ENCODE measurements around the gene SLC12A4.
A peak's percentile ranks its signal among the peaks of the same experiment; 100 is the strongest.

Gene SLC12A4

GRCh38 chr16:67963292-67963661 is 5.2 kb downstream of the SLC12A4 start:
- no peak for DNase-seq (ENCODE audit: low spot score)

GRCh38 chr16:67962135-67962534 is 6.3 kb downstream of the SLC12A4 start:
- DNase-seq (ENCODE audit: low spot score): no peak

- no peak for DNase-seq (ENCODE audit: low spot score)
These were observed 6.9 kb downstream of the SLC12A4 start for GRCh38 chr16:67961551-67961957.

- DNase-seq (ENCODE audit: low spot score): no peak
These were observed 8.7 kb downstream of the SLC12A4 start for GRCh38 chr16:67959536-67960329.

GRCh38 chr16:67957622-67958021 is 10.8 kb downstream of the SLC12A4 start:
- DNase-seq (ENCODE audit: low spot score): no peak

- no peak for DNase-seq (ENCODE audit: low spot score)
These were observed 13.8 kb downstream of the SLC12A4 start for GRCh38 chr16:67954421-67955196.

- no peak for DNase-seq (ENCODE audit: low spot score)
These were observed 14.6 kb downstream of the SLC12A4 start for GRCh38 chr16:67953641-67954375.

GRCh38 chr16:67951485-67951884 is 17.0 kb downstream of the SLC12A4 start:
- DNase-seq (ENCODE audit: low spot score): no peak

GRCh38 chr16:67950335-67950843 is 18.0 kb downstream of the SLC12A4 start:
- no peak for DNase-seq (ENCODE audit: low spot score)

GRCh38 chr16:67949645-67950044 is 18.8 kb downstream of the SLC12A4 start:
- no peak for DNase-seq (ENCODE audit: low spot score)

GRCh38 chr16:67948015-67948414 is 20.4 kb downstream of the SLC12A4 start:
- no peak for DNase-seq (ENCODE audit: low spot score)

GRCh38 chr16:67946966-67947558 is 21.4 kb downstream of the SLC12A4 start:
- DNase-seq (ENCODE audit: low spot score): no peak

- no peak for DNase-seq (ENCODE audit: low spot score)
These were observed 22.3 kb downstream of the SLC12A4 start for GRCh38 chr16:67946128-67946569.

- no peak for DNase-seq (ENCODE audit: low spot score)
These were observed 23.0 kb downstream of the SLC12A4 start for GRCh38 chr16:67945392-67945933.

GRCh38 chr16:67944690-67945391 is 23.6 kb downstream of the SLC12A4 start:
- DNase-seq (ENCODE audit: low spot score): no peak

GRCh38 chr16:67943619-67944504 is 24.6 kb downstream of the SLC12A4 start, which contains the start of gene LCAT:
Gene LCAT, minus strand, starts transcription at chr16:67944120. Its CDS starts 19 bp downstream, at chr16:67944101.
- DNase-seq (ENCODE audit: low spot score): peak; percentile 46

- no peak for DNase-seq (ENCODE audit: low spot score)
These were observed 25.2 kb downstream of the SLC12A4 start for GRCh38 chr16:67943256-67943618.

GRCh38 chr16:67942510-67943255 is 25.8 kb downstream of the SLC12A4 start:
- DNase-seq (ENCODE audit: low spot score): no peak

GRCh38 chr16:67942200-67942509 is 26.3 kb downstream of the SLC12A4 start:
- peak; percentile 83 for DNase-seq (ENCODE audit: low spot score)

Measured in iPS-NIHi11 (cell line).